Smooth muscle cell (in vitro differentiated cells): ENCODE results near the gene VEPH1. TPM values are rescaled to one million over a fixed set of nuclear protein-coding genes. Genes with fewer than 3 reads are reported as not detected.

Experiments
- DNase-seq: peaks from one replicate; lab custom pipeline; 2025; ENCODE audit not compliant: unreplicated experiment; lab: John Stamatoyannopoulos, UW
- H2AFZ ChIP-seq: fragments of 200-600 bp; sonication (generic); 2 replicates; pipeline ENCODE4 v1.6.0; 2016; ENCODE audit warnings: antibody characterized with exemption, low read depth, mild to moderate bottlenecking
- H3F3A ChIP-seq: fragments of 200-600 bp; sonication (generic); 2 replicates; pipeline ENCODE4 v1.6.0; 2017; ENCODE audit warnings: antibody characterized with exemption, low read depth
- H3K27ac ChIP-seq: fragments of 200-600 bp; sonication (generic); 2 replicates; pipeline ENCODE4 v1.5.1; 2016; ENCODE audit warnings: low read depth, mild to moderate bottlenecking
- H3K27me3 ChIP-seq: fragments of 200-600 bp; sonication (generic); 2 replicates; pipeline ENCODE4 v1.6.1; 2016; ENCODE audit warnings: low read depth, mild to moderate bottlenecking
- H3K36me3 ChIP-seq: fragments of 200-600 bp; sonication (generic); 2 replicates; pipeline ENCODE4 v1.5.1; 2016; ENCODE audit warnings: low read depth
- H3K4me1 ChIP-seq: fragments of 200-600 bp; sonication (generic); 2 replicates; pipeline ENCODE4 v1.5.1; 2016; ENCODE audit warnings: low read depth
- H3K4me2 ChIP-seq: fragments of 200-600 bp; sonication (generic); 2 replicates; pipeline ENCODE4 v1.6.0; 2016; ENCODE audit warnings: mild to moderate bottlenecking
- H3K4me3 ChIP-seq: fragments of 200-600 bp; sonication (generic); 2 replicates; pipeline ENCODE4 v1.5.1; 2016; ENCODE audit warnings: mild to moderate bottlenecking
- H3K79me2 ChIP-seq: fragments of 200-600 bp; sonication (generic); 2 replicates; pipeline ENCODE4 v1.6.0; 2016; ENCODE audit warnings: low read depth, mild to moderate bottlenecking
- H3K9ac ChIP-seq: fragments of 200-600 bp; sonication (generic); 2 replicates; pipeline ENCODE4 v1.6.0; 2016; ENCODE audit warnings: low read depth
- H3K9me3 ChIP-seq: fragments of 200-600 bp; sonication (generic); replicated peaks from 2 replicates; pipeline ENCODE4 v1.5.1; 2016; ENCODE audit warnings: low read depth
- H4K20me1 ChIP-seq: fragments of 200-600 bp; sonication (generic); 2 replicates; pipeline ENCODE4 v1.6.0; 2016; ENCODE audit warnings: low read depth
- CTCF ChIP-seq: fragments of 200-600 bp; sonication (generic); IDR thresholded peaks from 2 replicates; pipeline ENCODE4 v1.5.1; 2017; ENCODE audit warnings: borderline replicate concordance, mild to moderate bottlenecking, antibody characterized with exemption; ENCODE audit not compliant: insufficient read depth, poor library complexity, severe bottlenecking
- WGBS: methylation state at CpG from one replicate; pipeline ENCODE4 v1.1.7; 2016; ENCODE audit warnings: low lambda C conversion rate; 5-methylcytosine and 5-hydroxymethylcytosine counted together
- polyA plus RNA-seq: library from polyadenylated mRNA; unstranded; fragments of >200 nt; fragmentation: Nextera tagmentation; extraction: Ambion mirVana; gene quantifications from 2 replicates; pipeline ENCODE4 v1.2.1, GENCODE V29; 2016
- total RNA-seq: library from RNA; depleted of rRNA; stranded (reverse); fragments of >200 nt; gene quantifications from 2 replicates; pipeline ENCODE4 v1.2.3, GENCODE V29; 2014

Gene VEPH1
- total and polyA plus RNA-seq, 2 experiments from 2014 or later, result 0.58 to 3.0 TPM

GRCh38 chr3:157544501-157545130 is 41.4 kb upstream of the VEPH1 start:
- Histone ChIP-seq H3K4me1 (no peaks in the 10 kb centered on the region), H3F3A (no peaks in the 10 kb centered on the region), H2AFZ (no peak overlapping the region), H3K4me3 (no peak overlapping the region), H4K20me1 (no peaks in the 10 kb centered on the region), H3K36me3 (no peaks in the 10 kb centered on the region), H3K4me2 (no peak overlapping the region), H3K79me2 (no peaks in the 10 kb centered on the region), H3K27me3 (peaks cover 20% of the 10 kb centered on the region), H3K9ac (no peak overlapping the region), H3K27ac (no peak overlapping the region), H3K9me3 (peaks cover 8% of the 10 kb centered on the region)
- no peak for TF ChIP-seq CTCF
- WGBS, result 90% methylated on average over 4 of the region's 4 CpGs
- DNase-seq, result no peak

- Histone ChIP-seq H3K4me3 (peak overlapping the region; percentile 55), H3K4me2 (peak overlapping the region; percentile 88), H3K9ac (no peak overlapping the region), H3K79me2 (no peaks in the 10 kb centered on the region), H3K27me3 (peaks cover 25% of the 10 kb centered on the region), H3K4me1 (no peaks in the 10 kb centered on the region), H3F3A (no peaks in the 10 kb centered on the region), H3K27ac (no peak overlapping the region), H2AFZ (peak overlapping the region; percentile 88), H4K20me1 (no peaks in the 10 kb centered on the region), H3K36me3 (no peaks in the 10 kb centered on the region), H3K9me3 (peaks cover 8% of the 10 kb centered on the region)
- no peak for TF ChIP-seq CTCF
- 89% methylated on average over 13 of the region's 13 CpGs for WGBS
- DNase-seq, result no peak
Measured at GRCh38 chr3:157543501-157544035, 40.4 kb upstream of the VEPH1 start.

DNA sequence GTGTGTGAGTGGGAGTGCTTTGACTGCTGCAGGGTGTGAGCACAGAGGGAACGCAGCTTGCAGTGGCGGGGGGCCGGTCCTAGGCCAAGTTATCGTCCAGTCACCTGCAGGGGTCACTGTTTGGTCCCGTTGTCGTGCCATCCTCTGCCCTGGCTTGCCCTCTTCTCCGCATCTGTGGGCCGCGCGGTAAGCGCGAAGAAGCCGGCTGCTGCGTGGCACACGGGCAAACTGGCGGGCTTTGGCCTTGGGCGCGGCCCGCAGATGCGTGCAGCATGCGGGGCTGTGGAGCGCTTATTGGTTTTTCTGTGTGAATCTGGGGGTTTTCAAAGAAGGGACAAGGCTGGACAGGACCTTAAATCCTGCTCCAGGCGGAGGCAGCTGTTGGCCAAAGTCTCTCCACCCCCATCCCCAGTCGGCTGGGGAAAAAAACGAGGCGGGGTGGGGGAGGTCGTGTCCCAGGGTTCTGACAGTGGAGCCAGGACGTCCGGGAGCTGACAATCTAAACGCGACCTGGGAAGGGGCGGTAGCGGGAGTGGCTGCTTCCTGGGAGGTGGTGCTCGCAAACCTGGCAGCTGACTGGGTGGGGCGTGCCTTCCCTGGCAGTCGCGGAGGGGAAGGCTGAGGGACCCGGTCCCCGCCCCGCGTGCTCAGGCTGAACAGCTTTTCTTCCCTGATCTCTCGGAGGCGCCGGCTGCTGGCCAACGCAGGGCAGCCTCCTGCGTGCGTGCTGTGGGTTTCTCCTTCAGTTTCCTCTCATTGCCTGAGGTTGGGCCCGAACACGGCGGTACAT is 39.7 kb upstream of the VEPH1 start:
- no peak overlapping the region for H3K9ac ChIP-seq
- 8% methylated on average over 50 of the region's 50 CpGs for WGBS
- H3K9me3 ChIP-seq, result peaks cover 8% of the 10 kb centered on the region
- no peaks in the 10 kb centered on the region for H3K79me2 ChIP-seq
- no peaks in the 10 kb centered on the region for H3K4me1 ChIP-seq
- H3K27me3 ChIP-seq, result peaks cover 25% of the 10 kb centered on the region
- peak; percentile 16 for TF ChIP-seq CTCF
- H3K4me3 ChIP-seq, result peak overlapping the region; percentile 55
- no peaks in the 10 kb centered on the region for H4K20me1 ChIP-seq
- H3F3A ChIP-seq, result no peaks in the 10 kb centered on the region
- H3K27ac ChIP-seq, result no peak overlapping the region
- peak overlapping the region; percentile 88 for H3K4me2 ChIP-seq
- no peaks in the 10 kb centered on the region for H3K36me3 ChIP-seq
- DNase-seq, result peak; percentile 7
- peak overlapping the region; percentile 88 for H2AFZ ChIP-seq
